ENCODE measurements around the gene MPRIP.

MPRIP gene

DNA sequence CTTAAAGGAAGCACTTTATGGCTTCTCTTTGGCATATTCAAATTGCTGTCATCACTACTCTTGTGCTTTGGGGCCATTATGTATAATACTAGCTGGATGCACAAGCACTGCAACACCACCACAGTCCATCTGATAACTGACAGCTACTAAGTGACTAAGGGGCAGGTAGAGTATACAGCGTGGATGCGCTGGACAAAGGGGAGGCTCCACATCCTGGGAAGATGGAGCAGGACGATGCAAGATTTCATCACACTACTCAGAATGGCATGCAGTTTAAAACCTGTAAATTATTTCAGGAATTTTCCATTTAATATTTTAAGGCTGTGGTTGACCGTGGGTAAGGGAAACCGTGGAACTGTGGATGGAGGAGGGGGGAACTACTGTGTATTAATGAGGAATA, 25.0 kb downstream of the MPRIP start:
- TF ChIP-seq Cebpa-rat (IDR thresholded peaks at IDR 0.05): no peak
- Histone ChIP-seq H3K4me2 (peak overlapping the region; percentile 23), H3K9me3 (no peaks in the 10 kb centered on the region; the same call in 1 of the 2 replicates), H3K4me3 (no peak overlapping the region), H3K4me1 (peaks cover 86% of the 10 kb centered on the region), H3K27me3 (no peaks in the 10 kb centered on the region), H3K36me3 (peaks cover 33% of the 10 kb centered on the region), H4K20me1 (peaks cover 100% of the 10 kb centered on the region), H3K9ac (no peak overlapping the region), H3K27ac (no peak overlapping the region)

DNA sequence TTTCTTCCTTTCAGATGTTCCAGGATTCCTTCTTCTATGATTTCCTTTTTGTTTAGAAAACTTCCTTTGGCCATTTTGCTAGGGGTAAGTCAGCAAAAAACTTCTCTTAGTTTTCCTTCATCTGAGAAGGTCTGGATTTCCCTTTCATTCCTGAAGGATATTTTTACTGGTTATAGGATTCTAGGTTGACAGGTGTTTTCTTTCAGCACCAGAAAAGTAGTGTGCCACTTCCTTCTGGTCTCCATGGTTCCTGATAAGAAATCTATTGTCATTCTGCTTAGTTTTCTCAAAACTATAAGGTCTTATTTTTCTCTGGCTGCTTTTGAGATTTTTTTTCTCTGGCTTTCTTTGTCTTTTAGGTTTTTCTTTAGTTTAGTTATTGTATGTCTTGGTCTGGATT, 27.6 kb downstream of the MPRIP start:
- Histone ChIP-seq H3K4me1 (peaks cover 86% of the 10 kb centered on the region), H3K27ac (no peak overlapping the region), H3K4me2 (no peak overlapping the region), H3K36me3 (peaks cover 44% of the 10 kb centered on the region), H3K4me3 (no peak overlapping the region), H3K9ac (no peak overlapping the region), H4K20me1 (peaks cover 100% of the 10 kb centered on the region), H3K27me3 (no peaks in the 10 kb centered on the region), H3K9me3 (no peaks in the 10 kb centered on the region; the same call in 1 of the 2 replicates)
- no peak for TF ChIP-seq Cebpa-rat (IDR thresholded peaks at IDR 0.05)

DNA sequence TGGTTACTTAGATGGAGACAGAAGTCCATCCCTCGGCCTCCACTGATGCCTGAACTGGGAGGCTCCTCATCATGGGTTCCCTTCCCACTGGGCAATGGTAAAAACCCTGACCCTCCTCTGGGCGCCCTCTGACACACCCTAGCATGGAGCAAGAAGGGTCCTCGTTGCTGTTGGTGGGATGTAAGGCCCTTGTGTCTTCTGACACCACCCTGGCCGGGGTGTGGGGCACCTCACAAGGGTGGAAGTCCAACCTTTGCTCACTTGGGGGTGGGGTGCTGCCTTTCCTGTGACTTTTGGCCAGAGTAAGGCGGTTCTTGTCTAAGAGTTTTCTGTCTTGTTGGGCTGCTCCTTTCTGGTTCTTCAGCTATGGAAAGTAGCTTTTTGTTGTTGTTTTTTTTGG, 28.7 kb downstream of the MPRIP start:
- H3K9me3 ChIP-seq: no peaks in the 10 kb centered on the region; the same call in 1 of the 2 replicates
- H4K20me1 ChIP-seq: peaks cover 100% of the 10 kb centered on the region
- H3K9ac ChIP-seq: no peak overlapping the region
- peak overlapping the region; percentile 51; the same call in 1 of the 2 replicates for H3K27ac ChIP-seq
- TF ChIP-seq Cebpa-rat (IDR thresholded peaks at IDR 0.05): no peak
- H3K27me3 ChIP-seq: no peaks in the 10 kb centered on the region
- H3K4me2 ChIP-seq: peak overlapping the region; percentile 12
- no peak overlapping the region for H3K4me3 ChIP-seq
- peaks cover 84% of the 10 kb centered on the region for H3K4me1 ChIP-seq
- peaks cover 55% of the 10 kb centered on the region for H3K36me3 ChIP-seq

DNA sequence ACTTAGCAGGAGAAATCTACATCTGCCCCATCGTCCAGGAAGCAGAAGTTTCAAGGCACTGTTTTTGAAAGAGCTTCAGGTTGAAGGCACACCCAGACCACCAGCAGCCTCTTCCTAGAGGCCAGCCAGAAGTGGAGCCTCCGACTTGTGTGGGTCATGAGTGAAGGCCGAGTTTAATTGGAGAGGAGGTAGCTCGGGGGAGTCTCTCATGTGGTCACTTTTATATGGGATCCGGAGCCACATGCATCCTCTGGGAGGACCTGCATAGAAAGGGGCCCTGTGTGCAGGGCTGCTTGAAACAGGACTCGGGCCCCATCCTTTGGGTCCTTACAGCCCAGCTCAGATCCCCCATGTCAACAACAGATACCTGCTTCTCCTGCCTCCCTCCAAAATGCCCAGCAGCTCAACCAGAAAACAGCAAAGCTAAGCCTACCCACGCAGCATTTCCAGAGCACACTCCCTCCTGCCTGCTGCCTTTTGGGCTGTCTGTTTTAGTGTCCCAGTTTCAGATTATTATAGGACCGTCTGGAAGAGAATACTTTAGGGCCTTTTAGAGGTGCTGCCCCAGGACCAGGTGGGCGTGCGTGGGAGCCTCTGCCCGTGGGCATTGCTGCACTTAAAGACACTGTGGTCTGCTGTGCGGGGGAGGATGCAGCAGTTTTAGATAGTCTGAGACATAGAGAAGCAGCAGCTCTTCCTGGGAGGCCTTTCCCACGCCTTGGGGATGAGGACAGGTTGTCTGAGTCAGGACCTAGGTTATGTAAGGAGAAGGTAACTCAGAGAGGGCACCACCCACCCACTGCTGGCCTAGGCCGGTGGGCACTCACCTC, 29.5 kb downstream of the MPRIP start:
- peak overlapping the region; percentile 51; the same call in 1 of the 2 replicates for H3K27ac ChIP-seq
- H3K27me3 ChIP-seq: no peaks in the 10 kb centered on the region
- H3K9me3 ChIP-seq: no peaks in the 10 kb centered on the region; the same call in 1 of the 2 replicates
- H3K4me2 ChIP-seq: no peak overlapping the region; the same call in 1 of the 2 replicates
- H3K36me3 ChIP-seq: peaks cover 63% of the 10 kb centered on the region
- no peak overlapping the region for H3K9ac ChIP-seq
- H4K20me1 ChIP-seq: peaks cover 100% of the 10 kb centered on the region
- TF ChIP-seq Cebpa-rat (IDR thresholded peaks at IDR 0.05): no peak
- H3K4me1 ChIP-seq: peaks cover 76% of the 10 kb centered on the region
- H3K4me3 ChIP-seq: no peak overlapping the region

DNA sequence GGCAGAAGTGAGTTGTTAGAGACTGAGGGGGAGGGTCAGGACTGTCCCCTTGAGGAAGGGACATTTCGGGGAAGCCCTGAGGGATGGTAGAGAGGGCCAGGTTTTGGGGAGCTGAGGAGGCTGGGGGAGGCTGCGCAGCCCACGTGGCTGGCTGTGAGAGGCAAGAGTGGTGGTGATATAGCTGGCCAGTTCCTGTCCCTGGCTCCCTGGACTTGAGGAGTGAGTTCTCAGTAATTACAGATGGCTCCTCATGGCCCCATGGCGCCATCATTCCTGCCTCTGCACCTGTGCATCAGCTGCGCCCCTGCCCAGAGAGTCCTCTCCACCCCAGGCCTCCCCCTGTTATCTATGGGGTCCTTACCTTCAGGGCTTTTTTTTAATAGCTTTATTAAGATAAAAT, 30.3 kb downstream of the MPRIP start:
- Histone ChIP-seq H3K4me1 (peaks cover 68% of the 10 kb centered on the region), H3K9ac (no peak overlapping the region), H3K9me3 (no peaks in the 10 kb centered on the region; the same call in 1 of the 2 replicates), H4K20me1 (peaks cover 100% of the 10 kb centered on the region), H3K27ac (0 out of 2 replicates have a peak overlapping the region, but pooled peaks have one; percentile 20), H3K27me3 (no peaks in the 10 kb centered on the region), H3K36me3 (peaks cover 71% of the 10 kb centered on the region), H3K4me2 (peak overlapping the region; percentile 10; the same call in 1 of the 2 replicates), H3K4me3 (no peak overlapping the region)
- TF ChIP-seq Cebpa-rat (IDR thresholded peaks at IDR 0.05): no peak

DNA sequence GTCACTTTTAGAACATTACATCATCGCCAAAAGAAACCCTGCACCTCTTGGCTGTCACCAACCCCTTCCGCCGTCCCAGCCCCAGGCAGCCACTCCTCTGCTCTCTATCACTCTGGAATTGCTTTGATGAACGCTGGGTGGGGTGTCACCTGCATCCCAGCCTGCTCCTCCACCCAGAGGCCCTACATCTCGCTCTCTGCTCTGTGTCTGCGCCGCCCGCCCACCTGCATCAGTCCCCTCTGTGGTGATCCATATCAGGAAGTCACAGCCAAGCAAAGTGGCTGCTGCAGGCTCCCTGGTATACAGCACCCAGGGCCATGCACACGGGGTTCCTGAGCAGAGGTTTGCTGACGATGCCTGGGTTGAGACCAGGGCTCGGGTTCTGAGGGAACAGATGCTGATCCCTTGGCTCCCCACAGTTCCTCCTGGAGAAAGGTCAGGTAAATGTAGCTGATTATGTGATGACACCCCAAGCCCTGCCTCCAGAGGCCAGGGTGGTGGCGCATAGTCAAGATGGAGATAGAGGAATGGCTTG, 30.8 kb downstream of the MPRIP start:
- no peak for TF ChIP-seq Cebpa-rat (IDR thresholded peaks at IDR 0.05)
- Histone ChIP-seq H4K20me1 (peaks cover 100% of the 10 kb centered on the region), H3K4me2 (peak overlapping the region; percentile 10; the same call in 1 of the 2 replicates), H3K4me1 (peaks cover 68% of the 10 kb centered on the region), H3K4me3 (no peak overlapping the region), H3K27ac (no peak overlapping the region), H3K9me3 (no peaks in the 10 kb centered on the region; the same call in 1 of the 2 replicates), H3K9ac (no peak overlapping the region), H3K27me3 (no peaks in the 10 kb centered on the region), H3K36me3 (peaks cover 77% of the 10 kb centered on the region)

DNA sequence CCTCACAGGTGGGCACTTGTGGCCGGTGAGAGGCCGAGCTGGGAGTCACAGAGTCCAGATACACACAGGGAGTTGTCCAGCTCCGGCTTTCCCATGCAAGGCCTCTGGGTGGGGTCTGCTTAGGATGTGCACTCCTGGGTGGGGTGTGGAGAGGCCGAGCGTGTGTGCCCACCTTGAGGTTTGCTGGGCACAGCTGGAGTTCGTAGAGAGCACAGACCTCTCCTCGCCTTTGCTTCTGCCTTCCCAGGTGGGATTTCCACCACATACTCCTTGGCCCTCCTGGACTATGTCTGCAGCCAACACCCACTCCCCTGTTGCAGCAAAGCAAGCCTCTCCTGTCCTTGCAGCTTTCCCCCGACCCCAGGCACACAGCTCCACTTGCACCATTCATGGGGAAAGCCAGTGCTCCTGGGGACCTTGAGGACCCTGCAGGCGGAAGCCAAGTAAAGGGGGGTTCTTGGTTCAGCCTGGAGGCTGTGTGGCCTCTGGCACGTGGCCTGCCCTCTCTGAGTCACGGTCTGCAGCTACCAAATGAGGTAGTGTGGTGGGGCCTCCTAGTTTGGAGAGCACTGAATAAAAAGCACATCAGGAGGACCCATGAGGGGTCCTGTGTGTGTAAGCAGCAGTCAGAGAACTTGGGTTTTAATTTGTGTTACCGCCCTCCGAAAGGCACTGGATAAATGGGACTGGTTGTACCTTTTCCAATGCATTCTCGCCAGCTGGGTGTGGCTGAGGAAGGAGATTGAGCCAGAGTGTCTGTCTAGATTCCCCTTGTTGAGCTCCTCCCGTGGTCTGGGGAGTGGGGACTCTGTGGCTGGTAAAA, 31.5 kb downstream of the MPRIP start:
- Histone ChIP-seq H3K36me3 (peaks cover 84% of the 10 kb centered on the region), H4K20me1 (peaks cover 100% of the 10 kb centered on the region), H3K9ac (no peak overlapping the region), H3K27me3 (no peaks in the 10 kb centered on the region), H3K4me3 (no peak overlapping the region), H3K4me1 (peaks cover 65% of the 10 kb centered on the region), H3K9me3 (no peaks in the 10 kb centered on the region; the same call in 1 of the 2 replicates), H3K4me2 (peak overlapping the region; percentile 10; the same call in 1 of the 2 replicates), H3K27ac (no peak overlapping the region)
- TF ChIP-seq Cebpa-rat (IDR thresholded peaks at IDR 0.05): no peak

DNA sequence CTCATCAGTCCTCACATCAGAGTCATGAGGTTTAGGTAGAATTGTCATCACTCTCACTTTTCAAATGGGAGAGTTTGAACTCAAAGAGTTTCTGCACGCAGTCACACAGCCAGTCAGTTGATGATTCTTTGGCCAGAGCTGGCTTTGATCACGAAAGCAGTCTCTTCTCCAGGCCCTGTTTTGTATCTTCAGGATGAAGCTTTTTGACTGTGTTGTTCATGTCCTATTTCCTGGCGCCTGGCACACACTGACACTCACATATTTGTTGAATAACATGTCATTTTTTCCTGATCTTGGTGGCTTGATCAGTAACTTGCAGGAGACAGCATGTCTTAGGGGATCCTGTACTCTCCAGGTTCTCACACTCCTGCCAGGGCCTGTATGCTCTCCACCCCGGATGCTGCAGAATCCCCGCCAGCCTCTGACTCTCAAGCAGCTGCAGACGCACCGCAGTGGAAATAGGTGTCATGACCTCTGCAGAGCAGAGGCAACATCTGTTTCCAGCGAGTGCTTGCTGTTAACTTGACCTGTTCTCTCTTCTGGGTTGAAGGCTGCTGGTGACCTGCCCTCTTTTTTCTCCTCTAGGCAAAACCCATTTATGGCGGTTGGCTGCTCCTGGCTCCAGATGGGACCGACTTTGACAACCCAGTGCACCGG, 33.0 kb downstream of the MPRIP start:
- Histone ChIP-seq H4K20me1 (peaks cover 100% of the 10 kb centered on the region), H3K4me2 (peak overlapping the region; percentile 1), H3K36me3 (peaks cover 95% of the 10 kb centered on the region), H3K4me1 (peaks cover 56% of the 10 kb centered on the region), H3K27ac (peak overlapping the region; percentile 35), H3K9ac (no peak overlapping the region), H3K9me3 (no peaks in the 10 kb centered on the region), H3K27me3 (no peaks in the 10 kb centered on the region), H3K4me3 (no peak overlapping the region)
- no peak for TF ChIP-seq Cebpa-rat (IDR thresholded peaks at IDR 0.05)

DNA sequence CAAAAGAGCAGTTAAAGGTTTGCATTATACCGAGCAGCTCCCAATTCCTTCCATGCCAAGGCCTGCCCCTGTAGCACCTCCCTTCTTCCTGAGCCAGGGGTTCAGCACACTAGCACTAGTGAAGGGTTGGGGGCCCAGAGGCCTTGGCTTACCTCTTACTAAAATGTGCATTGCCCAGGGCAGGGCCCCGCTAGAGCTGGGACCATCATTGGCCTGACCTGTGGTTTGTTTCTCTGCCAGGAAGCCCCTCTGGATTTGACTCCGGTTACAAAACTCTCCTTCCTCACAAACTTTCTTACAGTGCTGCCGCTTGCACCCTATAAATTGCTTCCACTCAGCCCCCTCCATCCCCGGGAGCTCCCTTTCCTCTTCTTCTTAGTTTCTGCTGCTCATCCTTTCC, 33.8 kb downstream of the MPRIP start:
- no peaks in the 10 kb centered on the region for H3K27me3 ChIP-seq
- H3K9ac ChIP-seq: no peak overlapping the region
- H3K4me1 ChIP-seq: peaks cover 48% of the 10 kb centered on the region
- no peak overlapping the region for H3K4me2 ChIP-seq
- H3K9me3 ChIP-seq: no peaks in the 10 kb centered on the region
- no peak for TF ChIP-seq Cebpa-rat (IDR thresholded peaks at IDR 0.05)
- no peak overlapping the region; the same call in 1 of the 2 replicates for H3K27ac ChIP-seq
- H3K4me3 ChIP-seq: no peak overlapping the region
- H3K36me3 ChIP-seq: peaks cover 98% of the 10 kb centered on the region
- H4K20me1 ChIP-seq: peaks cover 100% of the 10 kb centered on the region

All from BLaER1 (cell line).